SJCRH30 (cell line): ENCODE results near the gene SLC13A3. TPM values are rescaled to one million over a fixed set of nuclear protein-coding genes. Genes with fewer than 3 reads are reported as not detected.

Source experiments
- DNase-seq, 2 experiments: peaks; one replicate each; pipeline ENCODE4 v3.0.0-alpha.2; 2015 to 2020
- H3K27ac ChIP-seq: fragments of 250-450 bp; sonication (Bioruptor Pico); 2 replicates; pipeline ENCODE4 v1.5.1; 2020; ENCODE audit warnings: mild to moderate bottlenecking, moderate library complexity
- H3K27me3 ChIP-seq: fragments of 250-450 bp; sonication (Bioruptor Pico); 2 replicates; pipeline ENCODE4 v1.5.1; 2020; ENCODE audit warnings: mild to moderate bottlenecking, moderate library complexity
- H3K36me3 ChIP-seq: fragments of 250-450 bp; sonication (Bioruptor Pico); 2 replicates; pipeline ENCODE4 v1.5.1; 2020; ENCODE audit warnings: mild to moderate bottlenecking, moderate library complexity
- H3K4me1 ChIP-seq: fragments of 250-450 bp; sonication (Bioruptor Pico); 2 replicates; pipeline ENCODE4 v1.5.1; 2020; ENCODE audit warnings: mild to moderate bottlenecking, moderate library complexity
- H3K4me3 ChIP-seq: fragments of 250-450 bp; sonication (Bioruptor Pico); 2 replicates; pipeline ENCODE4 v1.5.1; 2020; ENCODE audit warnings: mild to moderate bottlenecking, moderate library complexity
- H3K9me3 ChIP-seq: fragments of 250-450 bp; sonication (Bioruptor Pico); replicated peaks from 2 replicates; pipeline ENCODE4 v1.5.1; 2020; ENCODE audit warnings: mild to moderate bottlenecking, moderate library complexity
- total RNA-seq: library from RNA; depleted of rRNA; stranded (reverse); fragments of >200 nt; shearing (Covaris generic); gene quantifications from 2 replicates; pipeline ENCODE4 v1.2.3, GENCODE V29; 2014; rRNA removed

SLC13A3 gene, protein sequence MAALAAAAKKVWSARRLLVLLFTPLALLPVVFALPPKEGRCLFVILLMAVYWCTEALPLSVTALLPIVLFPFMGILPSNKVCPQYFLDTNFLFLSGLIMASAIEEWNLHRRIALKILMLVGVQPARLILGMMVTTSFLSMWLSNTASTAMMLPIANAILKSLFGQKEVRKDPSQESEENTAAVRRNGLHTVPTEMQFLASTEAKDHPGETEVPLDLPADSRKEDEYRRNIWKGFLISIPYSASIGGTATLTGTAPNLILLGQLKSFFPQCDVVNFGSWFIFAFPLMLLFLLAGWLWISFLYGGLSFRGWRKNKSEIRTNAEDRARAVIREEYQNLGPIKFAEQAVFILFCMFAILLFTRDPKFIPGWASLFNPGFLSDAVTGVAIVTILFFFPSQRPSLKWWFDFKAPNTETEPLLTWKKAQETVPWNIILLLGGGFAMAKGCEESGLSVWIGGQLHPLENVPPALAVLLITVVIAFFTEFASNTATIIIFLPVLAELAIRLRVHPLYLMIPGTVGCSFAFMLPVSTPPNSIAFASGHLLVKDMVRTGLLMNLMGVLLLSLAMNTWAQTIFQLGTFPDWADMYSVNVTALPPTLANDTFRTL
- total RNA-seq = not detected in 2 replicates

DNA sequence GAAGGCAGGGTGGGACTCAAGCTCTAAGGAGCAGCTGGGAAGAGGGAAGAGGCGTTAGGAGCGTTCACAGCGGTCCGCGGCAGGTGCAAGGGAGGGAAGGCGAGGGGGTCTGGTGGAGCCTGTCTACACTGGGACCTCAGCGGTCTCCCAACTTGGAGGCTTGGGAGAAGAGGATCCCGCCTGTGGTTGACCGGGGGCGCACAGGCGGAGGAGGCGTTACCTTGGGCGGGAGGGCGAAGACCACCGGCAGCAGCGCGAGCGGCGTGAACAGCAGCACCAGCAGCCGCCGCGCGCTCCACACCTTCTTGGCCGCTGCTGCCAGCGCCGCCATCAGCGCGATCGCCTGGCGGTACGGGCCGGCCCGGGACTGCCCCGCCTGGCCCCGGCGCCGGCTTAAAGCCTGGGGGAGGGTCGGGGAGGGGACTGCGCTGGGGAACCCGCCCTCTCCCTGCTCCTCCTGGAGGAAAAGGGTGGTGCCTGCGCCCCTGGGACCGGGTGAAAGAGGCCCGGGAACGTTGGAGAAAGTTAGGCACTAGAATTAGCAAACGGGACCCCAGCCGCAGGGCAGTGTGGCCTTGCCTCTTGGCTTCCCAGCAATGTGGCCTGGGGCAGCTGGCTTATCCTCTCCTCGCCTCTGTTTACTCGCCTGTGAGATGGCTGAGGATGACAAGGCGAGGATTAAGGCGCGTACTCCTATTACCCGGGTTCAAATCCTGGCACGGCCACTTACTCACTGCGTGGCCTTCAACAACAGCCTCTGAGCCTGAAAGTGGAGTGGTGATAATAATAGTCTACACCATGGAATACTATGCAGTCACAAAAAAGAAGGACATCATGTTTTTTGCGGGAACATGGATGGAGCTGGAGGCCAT is at the start of gene SLC13A3:
TSS of gene SLC13A3 (minus strand) at position 369 of the 872 bp plus-strand sequence. CDS start at position 331, 38 bp downstream.
- Histone ChIP-seq H3K27ac (no peak within 1 kb of the TSS), H3K27me3 (no peaks in the 10 kb centered on the region), H3K36me3 (no peaks in the 10 kb centered on the region), H3K4me1 (no peaks in the 10 kb centered on the region; the same call in 1 of the 2 replicates), H3K4me3 (no peak within 1 kb of the TSS), H3K9me3 (no peaks in the 10 kb centered on the region)
- no peak for DNase-seq

DNA sequence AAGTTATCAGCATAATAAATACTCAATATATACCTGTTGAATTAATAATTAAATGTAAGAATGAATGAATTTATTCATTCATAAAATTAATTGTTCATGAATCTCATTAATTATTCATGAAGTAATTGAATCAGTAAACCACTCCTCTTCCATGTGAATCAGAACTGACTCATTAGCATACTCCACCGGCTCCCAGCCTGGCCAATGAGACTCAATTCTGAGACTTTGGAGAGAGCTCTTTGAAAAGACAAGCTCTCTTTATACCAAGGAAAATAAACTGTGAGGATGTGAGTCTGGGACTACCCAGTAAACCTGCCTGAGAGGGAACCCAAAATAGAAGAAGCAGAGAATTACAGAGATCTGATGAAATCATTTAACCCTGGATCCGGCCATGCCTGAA is 49.8 kb upstream of the SLC13A3 start:
- Histone ChIP-seq H3K4me3 (no peak overlapping the region), H3K4me1 (peaks cover 37% of the 10 kb centered on the region), H3K36me3 (no peaks in the 10 kb centered on the region), H3K27me3 (0 out of 2 replicates have a peak, but pooled peaks cover 4% of the 10 kb centered on the region), H3K9me3 (peaks cover 10% of the 10 kb centered on the region; the same call in 1 of the 2 replicates), H3K27ac (no peak overlapping the region)
- peak in 1 of 2 experiments; percentile 51 for DNase-seq

DNA sequence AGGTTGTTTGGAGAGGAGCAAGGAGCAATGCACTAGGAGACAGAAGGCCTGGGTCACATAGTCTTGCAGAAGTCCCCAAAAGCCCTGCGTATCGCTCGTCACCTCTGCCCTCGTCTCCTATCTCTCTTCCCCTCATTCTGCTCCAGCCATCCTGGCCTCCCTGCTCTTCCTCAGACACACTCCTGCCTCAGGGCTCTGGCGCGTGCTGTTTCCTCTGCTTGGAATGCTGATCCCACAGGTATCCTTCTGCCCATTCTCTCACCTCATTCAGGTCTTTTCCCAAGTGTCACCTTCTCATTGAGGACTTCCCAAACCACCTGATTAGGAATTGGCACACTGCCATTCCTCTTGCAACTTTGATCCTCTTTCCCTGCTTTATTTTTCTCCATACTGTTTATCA is 49.2 kb upstream of the SLC13A3 start:
- H3K4me1 ChIP-seq = peaks cover 42% of the 10 kb centered on the region
- H3K27ac ChIP-seq = no peak overlapping the region
- no peak overlapping the region for H3K4me3 ChIP-seq

DNA sequence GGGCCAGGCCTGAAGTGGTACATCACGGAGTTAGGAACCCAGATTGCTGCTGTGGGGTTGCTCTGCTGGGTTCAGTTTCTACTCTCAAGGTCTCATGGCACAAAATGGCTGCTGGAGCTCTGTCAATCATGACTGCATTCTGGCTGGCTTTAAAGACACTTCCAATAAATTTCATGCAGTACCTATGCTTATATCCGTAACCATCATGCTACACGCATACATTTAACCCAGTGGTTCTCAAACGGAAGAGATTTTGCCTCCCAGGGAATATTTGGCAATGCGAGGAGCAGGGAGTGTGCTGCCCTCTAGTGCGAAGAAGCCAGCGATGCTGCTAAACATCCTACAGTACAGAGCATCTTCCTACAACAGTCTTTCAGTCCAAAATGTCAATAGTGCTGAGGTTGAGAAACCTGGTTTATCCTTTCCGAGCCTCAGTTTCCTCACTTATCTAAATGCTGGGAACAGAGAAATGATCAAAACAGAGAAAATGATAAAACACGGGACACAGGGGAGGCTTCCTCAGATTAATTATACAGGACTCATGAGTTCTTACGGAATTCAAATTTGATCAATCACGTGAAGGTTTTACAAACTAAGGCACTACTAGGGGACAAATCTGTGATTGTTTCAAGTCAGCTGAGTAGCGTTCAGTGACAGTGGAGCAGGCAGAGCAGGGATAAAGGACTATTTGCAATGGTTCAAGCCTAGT is 48.5 kb upstream of the SLC13A3 start:
- Histone ChIP-seq H3K9me3 (no peaks in the 10 kb centered on the region), H3K4me1 (peaks cover 46% of the 10 kb centered on the region), H3K27ac (no peak overlapping the region), H3K36me3 (no peaks in the 10 kb centered on the region), H3K27me3 (no peaks in the 10 kb centered on the region), H3K4me3 (no peak overlapping the region)
- peak in 1 of 2 experiments; percentile 63 for DNase-seq

More for the DNA sequence above, 49.2 kb upstream of the SLC13A3 start:
- Histone ChIP-seq H3K9me3 (peaks cover 4% of the 10 kb centered on the region; the same call in 1 of the 2 replicates), H3K27me3 (0 out of 2 replicates have a peak, but pooled peaks cover under 1% of the 10 kb centered on the region), H3K36me3 (no peaks in the 10 kb centered on the region)
- DNase-seq = no peak

DNA sequence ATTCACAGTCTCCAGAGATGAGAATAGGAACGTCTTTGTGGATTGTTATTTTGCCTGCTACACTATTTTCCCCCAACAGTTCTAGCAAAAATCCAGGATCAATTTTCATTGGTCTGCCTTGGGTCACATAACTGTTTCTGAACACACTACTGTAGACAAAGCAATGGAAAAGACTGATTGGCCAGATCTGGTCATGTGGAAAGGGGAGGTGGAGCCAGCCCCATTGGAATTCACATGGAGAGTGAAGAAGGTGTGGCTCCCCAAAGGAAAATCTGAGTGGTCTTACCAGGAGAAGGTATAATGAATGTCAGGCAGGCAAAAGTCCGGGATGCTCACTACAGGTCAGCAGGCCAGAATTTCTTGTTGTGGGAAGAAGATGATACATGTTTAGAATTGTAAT is 47.5 kb upstream of the SLC13A3 start:
- Histone ChIP-seq H3K27ac (no peak overlapping the region), H3K9me3 (no peaks in the 10 kb centered on the region), H3K4me1 (peaks cover 42% of the 10 kb centered on the region), H3K4me3 (no peak overlapping the region), H3K36me3 (no peaks in the 10 kb centered on the region), H3K27me3 (no peaks in the 10 kb centered on the region)
- DNase-seq = peak in 1 of 2 experiments; percentile 45

DNA sequence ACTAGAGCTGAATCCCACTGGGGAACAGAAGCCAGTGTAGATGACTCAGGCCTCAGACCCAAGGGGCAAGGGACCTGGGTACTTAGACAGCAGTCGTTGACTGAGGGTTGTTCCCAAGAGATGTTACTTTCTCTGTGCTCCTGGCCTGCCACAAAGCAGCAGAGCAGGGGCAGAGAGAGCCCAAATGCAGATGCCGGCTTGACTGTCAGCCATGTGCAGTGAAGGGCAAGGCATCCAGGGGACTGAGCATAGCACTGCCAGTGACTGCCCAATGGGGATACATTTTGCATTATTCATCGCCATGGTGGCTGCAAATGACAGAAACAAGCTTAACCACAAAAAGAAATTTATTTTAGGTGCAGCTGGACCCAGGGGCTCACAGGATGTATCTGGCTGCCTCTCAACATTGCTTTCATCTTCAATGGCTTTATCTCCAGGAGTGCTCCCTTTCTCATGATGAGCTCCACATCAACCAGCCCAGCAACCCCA is 45.6 kb upstream of the SLC13A3 start:
- Histone ChIP-seq H3K36me3 (no peaks in the 10 kb centered on the region), H3K9me3 (no peaks in the 10 kb centered on the region), H3K27ac (no peak overlapping the region), H3K4me1 (peaks cover 28% of the 10 kb centered on the region), H3K27me3 (no peaks in the 10 kb centered on the region), H3K4me3 (no peak overlapping the region)
- no peak for DNase-seq

DNA sequence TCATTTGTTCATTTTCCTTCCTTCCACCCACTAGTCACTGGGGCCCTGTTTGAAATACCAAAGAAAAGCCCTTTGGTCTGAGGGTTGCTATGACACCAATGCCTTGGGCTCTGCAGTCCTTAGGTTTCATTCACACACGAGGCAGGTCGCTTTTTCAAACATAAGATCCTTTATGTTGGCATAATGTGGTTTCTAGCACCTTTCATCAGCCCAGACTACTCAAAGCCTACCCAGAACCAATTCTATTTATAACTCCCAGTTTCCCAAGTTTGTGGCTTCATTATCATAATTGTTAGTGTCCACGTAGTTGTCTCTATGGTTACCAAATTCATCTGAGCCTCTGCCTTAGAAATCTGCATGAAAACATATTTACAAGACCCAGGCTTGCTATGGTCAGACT is 44.6 kb upstream of the SLC13A3 start:
- Histone ChIP-seq H3K4me3 (no peak overlapping the region), H3K9me3 (no peaks in the 10 kb centered on the region), H3K36me3 (no peaks in the 10 kb centered on the region), H3K4me1 (peaks cover 20% of the 10 kb centered on the region), H3K27ac (no peak overlapping the region), H3K27me3 (no peaks in the 10 kb centered on the region)
- peak; percentile 46 to 70 for DNase-seq

DNA sequence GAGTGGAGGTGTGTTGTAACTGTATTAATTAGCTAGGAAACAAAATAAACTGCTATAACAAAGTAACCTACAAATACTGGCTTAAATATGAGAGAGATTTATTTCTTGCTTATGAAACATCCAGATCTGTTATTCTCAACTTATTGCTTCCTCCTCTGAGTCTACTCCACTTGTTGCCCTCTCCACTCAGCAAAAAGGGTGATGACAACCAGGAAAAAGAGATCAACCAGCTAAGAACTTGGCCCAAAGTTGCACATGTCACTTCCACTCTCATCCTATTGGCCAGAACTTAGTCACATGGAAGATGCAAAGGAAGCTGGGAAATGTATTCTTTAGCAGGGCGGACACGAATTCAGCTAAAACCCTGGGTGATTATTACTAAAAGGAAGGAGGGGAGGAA is 43.2 kb upstream of the SLC13A3 start:
- Histone ChIP-seq H3K4me1 (peaks cover 20% of the 10 kb centered on the region), H3K9me3 (no peaks in the 10 kb centered on the region), H3K27me3 (no peaks in the 10 kb centered on the region), H3K4me3 (no peak overlapping the region), H3K27ac (no peak overlapping the region), H3K36me3 (no peaks in the 10 kb centered on the region)
- peak in 1 of 2 experiments; percentile 65 for DNase-seq

DNA sequence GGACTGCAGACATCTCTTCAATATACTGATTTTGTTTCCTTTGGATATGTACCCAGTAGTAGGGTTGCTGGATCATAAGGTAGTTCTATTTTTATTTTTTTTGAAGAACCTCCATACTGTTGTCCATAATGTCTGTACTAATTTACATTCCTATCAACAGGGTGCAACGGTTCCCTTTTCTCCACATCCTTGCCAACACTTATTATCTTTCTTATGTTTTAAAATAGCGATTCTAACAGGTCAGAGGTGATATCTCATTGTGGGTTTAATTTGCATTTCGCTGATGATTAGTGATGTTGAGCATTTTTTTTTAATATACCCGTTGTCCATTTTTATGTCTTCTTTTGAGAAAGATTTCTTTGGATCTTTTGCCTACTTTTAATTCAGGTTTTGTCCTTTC is 39.9 kb upstream of the SLC13A3 start:
- no peaks in the 10 kb centered on the region for H3K9me3 ChIP-seq
- H3K27ac ChIP-seq = no peak overlapping the region
- no peaks in the 10 kb centered on the region for H3K27me3 ChIP-seq
- H3K4me1 ChIP-seq = peaks cover 11% of the 10 kb centered on the region
- no peak overlapping the region for H3K4me3 ChIP-seq
- peaks cover 6% of the 10 kb centered on the region for H3K36me3 ChIP-seq
- no peak for DNase-seq

DNA sequence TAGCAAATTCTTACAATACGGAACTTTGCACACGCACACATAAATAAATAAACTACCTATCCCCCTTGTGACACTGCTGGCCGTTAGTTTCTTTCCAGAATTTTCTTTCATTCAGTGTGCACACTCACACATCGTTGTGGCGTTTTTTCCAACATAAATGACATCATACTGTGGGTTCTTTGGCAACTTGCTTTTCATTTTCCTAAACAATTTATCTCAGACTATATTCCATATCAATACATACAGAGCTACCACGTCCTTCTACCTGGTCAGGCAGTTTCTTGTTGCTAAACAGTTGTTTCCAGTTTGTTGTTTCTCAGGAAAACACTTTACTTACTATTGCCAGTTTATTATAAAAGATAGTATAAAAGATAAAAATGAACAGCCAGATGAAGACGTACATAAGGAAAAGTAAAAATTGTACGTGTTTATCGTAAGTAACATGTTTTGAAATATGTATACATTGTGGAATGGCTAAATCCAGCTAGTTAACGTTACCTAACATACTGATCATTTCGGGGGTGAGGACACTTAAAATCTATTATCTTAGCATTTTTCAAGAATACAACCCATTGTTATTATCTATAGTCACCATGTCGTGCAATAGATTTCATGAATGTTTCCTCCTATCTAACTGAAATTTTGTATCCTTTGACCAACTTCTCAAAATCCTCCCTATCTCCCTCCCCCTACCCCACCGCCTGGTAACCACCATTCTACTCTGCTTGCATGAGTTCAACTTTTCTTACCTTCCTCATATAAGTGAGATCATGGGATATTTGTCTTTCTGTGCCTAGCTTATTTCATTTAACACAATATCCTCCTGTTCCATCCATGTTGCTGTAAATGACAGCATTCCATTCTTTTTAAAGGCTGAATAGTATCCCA is 39.2 kb upstream of the SLC13A3 start:
- Histone ChIP-seq H3K27ac (no peak overlapping the region; the same call in 1 of the 2 replicates), H3K27me3 (no peaks in the 10 kb centered on the region), H3K4me3 (peak overlapping the region; percentile 76), H3K36me3 (peaks cover 14% of the 10 kb centered on the region), H3K9me3 (no peaks in the 10 kb centered on the region), H3K4me1 (peaks cover 4% of the 10 kb centered on the region; the same call in 1 of the 2 replicates)
- DNase-seq = no peak

DNA sequence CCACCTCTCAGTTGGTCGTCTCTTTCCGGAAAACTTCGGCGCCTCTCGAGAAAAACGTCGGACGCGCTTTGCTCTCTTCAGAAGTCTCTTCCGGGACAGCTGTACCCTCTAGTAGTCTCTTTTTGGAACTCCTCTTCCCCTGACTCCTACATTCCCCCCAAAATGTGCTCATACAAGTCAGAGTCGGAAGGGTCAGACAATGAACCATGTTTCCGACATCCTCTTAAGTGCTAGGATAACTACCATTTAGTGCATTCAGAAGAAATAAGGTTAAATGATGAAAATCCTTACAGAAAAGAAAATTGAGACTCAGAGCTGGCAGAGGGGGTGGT is 38.5 kb upstream of the SLC13A3 start:
- no peaks in the 10 kb centered on the region; the same call in 1 of the 2 replicates for H3K4me1 ChIP-seq
- no peaks in the 10 kb centered on the region for H3K27me3 ChIP-seq
- no peaks in the 10 kb centered on the region for H3K9me3 ChIP-seq
- peak overlapping the region; percentile 76 for H3K4me3 ChIP-seq
- peaks cover 19% of the 10 kb centered on the region for H3K36me3 ChIP-seq
- no peak for DNase-seq
- H3K27ac ChIP-seq = peak overlapping the region; percentile 79; the same call in 1 of the 2 replicates

DNA sequence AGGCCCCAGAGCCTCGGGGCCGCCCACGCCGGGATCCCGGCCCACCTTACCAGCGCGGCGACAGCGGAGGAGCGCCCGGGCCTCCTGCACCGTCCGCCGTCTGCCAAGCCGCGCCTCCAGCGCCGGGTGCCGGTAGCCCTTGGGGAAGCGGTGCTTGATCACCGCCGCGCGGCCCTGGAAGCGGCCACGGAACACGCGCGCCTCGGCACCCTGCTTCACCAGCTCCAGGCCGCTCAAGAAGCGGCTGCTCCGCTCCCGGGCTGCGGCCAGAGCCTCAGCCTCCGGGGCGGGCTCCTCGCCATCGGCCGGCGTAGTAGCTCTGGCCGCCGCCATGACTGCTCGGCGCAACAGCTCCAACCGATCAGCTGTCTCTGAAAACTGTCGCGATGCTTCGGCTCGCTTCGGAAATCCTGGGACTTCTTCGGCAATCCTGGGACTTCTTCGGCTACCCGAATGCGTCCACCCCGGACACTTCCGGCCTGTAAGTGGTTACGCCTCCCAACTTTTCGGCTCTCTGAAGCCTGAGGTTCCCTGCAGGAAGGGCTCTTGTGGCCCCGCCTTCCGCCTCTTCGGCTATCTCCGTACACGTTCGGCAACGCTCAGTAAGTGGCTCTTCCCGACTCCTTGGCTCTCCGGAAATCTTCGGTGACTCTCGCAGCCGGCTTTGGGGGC is 38.0 kb upstream of the SLC13A3 start, which contains the start of gene TP53RK:
TSS of gene TP53RK (minus strand) at position 363 of the 672 bp plus-strand sequence. CDS start at position 333, 30 bp downstream.
- peak; percentile 100 for DNase-seq
- H3K4me1 ChIP-seq = no peaks in the 10 kb centered on the region; the same call in 1 of the 2 replicates
- peaks cover 19% of the 10 kb centered on the region for H3K36me3 ChIP-seq
- peak within 1 kb of the TSS; percentile 79 for H3K27ac ChIP-seq
- H3K4me3 ChIP-seq = peak within 1 kb of the TSS; percentile 76
- no peaks in the 10 kb centered on the region for H3K9me3 ChIP-seq
- no peaks in the 10 kb centered on the region for H3K27me3 ChIP-seq
